SU-DHL-6 (cell line): ENCODE measurements around the gene LRCH1.

Source experiments
- H2AFZ ChIP-seq: fragments of 200-600 bp; sonication (generic); 2 replicates; pipeline ENCODE4 v1.6.1; 2014; ENCODE audit warnings: low read depth, mild to moderate bottlenecking, moderate library complexity, mixed read lengths, antibody characterized with exemption, low read length; ENCODE audit not compliant: severe bottlenecking
- H3F3A ChIP-seq: fragments of 200-600 bp; shearing (Covaris generic); 2 replicates; pipeline ENCODE4 v1.6.0; 2016; ENCODE audit warnings: antibody characterized with exemption, mild to moderate bottlenecking; ENCODE audit not compliant: insufficient read depth
- H3K27ac ChIP-seq: fragments of 200-600 bp; sonication (generic); 2 replicates; pipeline ENCODE4 v1.5.1; 2016; ENCODE audit warnings: low read depth, mild to moderate bottlenecking, low read length, moderate library complexity, mixed read lengths
- H3K27me3 ChIP-seq: fragments of 200-600 bp; sonication (generic), shearing (Covaris generic); 2 replicates; pipeline ENCODE4 v1.6.0; 2014; ENCODE audit warnings: mild to moderate bottlenecking, low read length
- H3K36me3 ChIP-seq: fragments of 200-600 bp; sonication (generic); 2 replicates; pipeline ENCODE4 v1.6.1; 2014; ENCODE audit warnings: mild to moderate bottlenecking, low read length, mixed read lengths
- H3K4me2 ChIP-seq: fragments of 300-600, 200-600 bp; shearing (Covaris generic), sonication (generic); 2 replicates; pipeline ENCODE4 v1.6.0; 2014; ENCODE audit warnings: low read length, low read depth, mild to moderate bottlenecking; ENCODE audit not compliant: poor library complexity, severe bottlenecking
- H3K4me3 ChIP-seq: fragments of 200-600 bp; sonication (generic); 2 replicates; pipeline ENCODE4 v1.5.1; 2014; ENCODE audit warnings: antibody characterized with exemption, low read length, mild to moderate bottlenecking, mixed read lengths; ENCODE audit not compliant: insufficient read depth, poor library complexity, severe bottlenecking
- H3K79me2 ChIP-seq: fragments of 200-600 bp; sonication (generic); 2 replicates; pipeline ENCODE4 v1.6.1; 2014; ENCODE audit warnings: mild to moderate bottlenecking, low read length, moderate library complexity; ENCODE audit not compliant: insufficient read depth
- H3K9ac ChIP-seq: fragments of 200-600 bp; sonication (generic); 2 replicates; pipeline ENCODE4 v1.7.0; 2014; ENCODE audit warnings: mild to moderate bottlenecking, low read length
- H3K9me2 ChIP-seq: fragments of 200-600 bp; sonication (generic); replicated peaks from 2 replicates; pipeline ENCODE4 v1.6.1; 2014; ENCODE audit warnings: low read length; ENCODE audit not compliant: insufficient read depth
- H3K9me3 ChIP-seq: fragments of 200-600 bp; sonication (generic); 2 replicates; pipeline ENCODE4 v1.6.1; 2014; ENCODE audit warnings: low read length, mixed read lengths; ENCODE audit not compliant: insufficient read depth
- H4K20me1 ChIP-seq: fragments of 200-600 bp; sonication (generic); 2 replicates; pipeline ENCODE4 v1.6.1; 2014; ENCODE audit warnings: low read depth, mild to moderate bottlenecking, antibody characterized with exemption, low read length, moderate library complexity, mixed read lengths
- CTCF ChIP-seq: fragments of 200-600 bp; sonication (generic); IDR thresholded peaks from one replicate; pipeline ENCODE4 v1.5.1; 2017; ENCODE audit warnings: antibody characterized with exemption, mild to moderate bottlenecking, low read length, moderate library complexity; ENCODE audit not compliant: insufficient read depth, poor library complexity, severe bottlenecking
- EZH2phosphoT487 ChIP-seq: fragments of 200-600 bp; sonication (generic), shearing (Covaris generic); conservative IDR thresholded peaks from 2 replicates; pipeline ENCODE4 v1.6.1; 2018; ENCODE audit warnings: mild to moderate bottlenecking, antibody characterized with exemption, low read length, moderate library complexity, mixed read lengths

Gene LRCH1

GRCh38 chr13:46555722-46556417 is 2.9 kb downstream of the LRCH1 start:
- no peaks in the 10 kb centered on the region for H3K9me2 ChIP-seq
- peaks cover 22% of the 10 kb centered on the region for H3F3A ChIP-seq
- no peaks in the 10 kb centered on the region for H3K27me3 ChIP-seq
- no peak overlapping the region for H2AFZ ChIP-seq
- peak overlapping the region; percentile 61 for H3K27ac ChIP-seq
- no peak overlapping the region for H3K9ac ChIP-seq
- H3K79me2 ChIP-seq, result peaks cover 76% of the 10 kb centered on the region
- H3K36me3 ChIP-seq, result no peaks in the 10 kb centered on the region
- no peaks in the 10 kb centered on the region for H3K9me3 ChIP-seq
- TF ChIP-seq EZH2phosphoT487 (no peak), CTCF (no peak)
- peaks cover 36% of the 10 kb centered on the region for H4K20me1 ChIP-seq
- H3K4me2 ChIP-seq, result peak overlapping the region; percentile 67
- no peak overlapping the region for H3K4me3 ChIP-seq

GRCh38 chr13:46556418-46556779 is 3.4 kb downstream of the LRCH1 start:
- no peaks in the 10 kb centered on the region for H3K27me3 ChIP-seq
- H3K9me2 ChIP-seq, result no peaks in the 10 kb centered on the region
- H3K36me3 ChIP-seq, result no peaks in the 10 kb centered on the region
- H3K79me2 ChIP-seq, result peaks cover 81% of the 10 kb centered on the region
- no peak for TF ChIP-seq EZH2phosphoT487
- TF ChIP-seq CTCF, result no peak
- no peak overlapping the region for H3K4me3 ChIP-seq
- H3F3A ChIP-seq, result peaks cover 22% of the 10 kb centered on the region
- H4K20me1 ChIP-seq, result peaks cover 41% of the 10 kb centered on the region
- no peaks in the 10 kb centered on the region for H3K9me3 ChIP-seq
- 0 out of 2 replicates have a peak overlapping the region, but pooled peaks have one; percentile 61 for H3K27ac ChIP-seq
- no peak overlapping the region for H2AFZ ChIP-seq
- H3K9ac ChIP-seq, result no peak overlapping the region
- peak overlapping the region; percentile 67 for H3K4me2 ChIP-seq

- peaks cover 62% of the 10 kb centered on the region for H4K20me1 ChIP-seq
- no peaks in the 10 kb centered on the region for H3K36me3 ChIP-seq
- H3K9me2 ChIP-seq, result no peaks in the 10 kb centered on the region
- H3K79me2 ChIP-seq, result peaks cover 98% of the 10 kb centered on the region
- no peaks in the 10 kb centered on the region for H3K9me3 ChIP-seq
- H3K27me3 ChIP-seq, result no peaks in the 10 kb centered on the region
- no peak overlapping the region for H3K4me2 ChIP-seq
- H3K9ac ChIP-seq, result no peak overlapping the region
- no peak overlapping the region for H3K4me3 ChIP-seq
- H3F3A ChIP-seq, result peaks cover 18% of the 10 kb centered on the region
- no peak overlapping the region for H2AFZ ChIP-seq
- no peak overlapping the region for H3K27ac ChIP-seq
- TF ChIP-seq EZH2phosphoT487 (no peak), CTCF (no peak)
These were observed 6.4 kb downstream of the LRCH1 start for GRCh38 chr13:46559272-46559805.
